ENCODE measurements around the gene MPIG6B. TPM values are rescaled to one million over a fixed set of nuclear protein-coding genes. Genes with fewer than 3 reads are reported as not detected.

MPIG6B gene
- total RNA-seq, 1 experiment from 2014 or later, result not detected

GRCh38 chr6:31769684-31770371 is 46.7 kb downstream of the MPIG6B start:
- Histone ChIP-seq H3K23ac (ENCODE audit: insufficient read length, low read depth, low read length) (no peak overlapping the region), H3K79me2 (ENCODE audit: insufficient read depth, low read length) (no peaks in the 10 kb centered on the region), H3K9ac (ENCODE audit: extremely low read depth, insufficient read length, low read length) (no peak overlapping the region), H2BK15ac (ENCODE audit: low read depth, low read length) (no peak overlapping the region), H3K9me3 (ENCODE audit: control insufficient read depth, low read depth, low read length) (no peaks in the 10 kb centered on the region), H2BK12ac (ENCODE audit: insufficient read length, low read depth, low read length) (no peak overlapping the region), H3K18ac (ENCODE audit: insufficient read length, low read depth, low read length) (no peak overlapping the region), H2BK5ac (ENCODE audit: insufficient read length, low read length) (no peak overlapping the region), H3K56ac (ENCODE audit: insufficient read length, low read depth, low read length) (no peak overlapping the region), H3K27me3 (ENCODE audit: insufficient read depth, low read length) (no peaks in the 10 kb centered on the region), H3K4me2 (ENCODE audit: insufficient read depth, insufficient read length, low read length) (no peak overlapping the region), H2AK5ac (ENCODE audit: insufficient read length, low read length) (no peak overlapping the region), H3K79me1 (ENCODE audit: insufficient read depth, low read depth, low read length, poor library complexity, severe bottlenecking) (no peaks in the 10 kb centered on the region), H3T11ph (ENCODE audit: low read length) (no peak overlapping the region), H3K14ac (ENCODE audit: insufficient read depth, low read length) (no peak overlapping the region), H4K20me1 (ENCODE audit: control insufficient read depth, insufficient read depth, insufficient read length) (no peaks in the 10 kb centered on the region), H3K23me2 (ENCODE audit: insufficient read length, low read depth, low read length, poor library complexity, severe bottlenecking) (no peaks in the 10 kb centered on the region), H2AFZ (ENCODE audit: low read length) (no peak overlapping the region), H3K4ac (ENCODE audit: low read depth, low read length) (no peak overlapping the region), H2BK20ac (ENCODE audit: low read depth, low read length, poor library complexity, severe bottlenecking) (no peak overlapping the region), H3K27ac (ENCODE audit: insufficient read length, low read depth, low read length) (no peak overlapping the region), H4K5ac (ENCODE audit: insufficient read length, low read depth, low read length) (no peak overlapping the region), H4K91ac (ENCODE audit: insufficient read length, low read depth, low read length) (no peak overlapping the region), H2BK120ac (ENCODE audit: low read depth, low read length, poor library complexity, severe bottlenecking) (no peak overlapping the region), H3K4me1 (ENCODE audit: insufficient read depth, low read length) (no peaks in the 10 kb centered on the region), H4K8ac (replicated peaks; ENCODE audit: insufficient read length, low read depth, low read length) (no peak overlapping the region)
- no peaks in the 10 kb centered on the region; the same call in 1 of the 2 replicates for H3K27me3 Mint-ChIP-seq (ENCODE audit: low read depth)
- peak; percentile 97 for TF ChIP-seq CTCF (conservative IDR thresholded peaks at IDR 0.05)
- no peaks in the 10 kb centered on the region; a peak in 1 of 7 replicates for H3K36me3 Mint-ChIP-seq (ENCODE audit: insufficient read depth in 1 of 3, low read depth in 3 of 3)
- H3K9me3 Mint-ChIP-seq, result no peaks in the 10 kb centered on the region; a peak in 1 of 5 replicates
- H3K4me3 Mint-ChIP-seq, result no peak overlapping the region; a peak in 1 of 5 replicates
- peak overlapping the region in 1 of 3 experiments; percentile 25; a peak in 1 of 7 replicates for H3K27ac Mint-ChIP-seq
- WGBS (ENCODE audit: extremely low coverage, insufficient read length, low lambda C conversion rate), result no CpG with 5 or more reads among the region's 12 CpGs
- DNase-seq, result peak; percentile 85
- H3K4me1 Mint-ChIP-seq, result peaks cover 10 to 12% of the 10 kb centered on the region in 2 experiments
